NCI-H128 (cell line): ENCODE results near the gene PLA2G4E.

ENCODE experiments used
- DNase-seq: peaks from one replicate; lab custom pipeline; 2025; ENCODE audit not compliant: unreplicated experiment; lab: John Stamatoyannopoulos, UW

The PLA2G4E gene, protein sequence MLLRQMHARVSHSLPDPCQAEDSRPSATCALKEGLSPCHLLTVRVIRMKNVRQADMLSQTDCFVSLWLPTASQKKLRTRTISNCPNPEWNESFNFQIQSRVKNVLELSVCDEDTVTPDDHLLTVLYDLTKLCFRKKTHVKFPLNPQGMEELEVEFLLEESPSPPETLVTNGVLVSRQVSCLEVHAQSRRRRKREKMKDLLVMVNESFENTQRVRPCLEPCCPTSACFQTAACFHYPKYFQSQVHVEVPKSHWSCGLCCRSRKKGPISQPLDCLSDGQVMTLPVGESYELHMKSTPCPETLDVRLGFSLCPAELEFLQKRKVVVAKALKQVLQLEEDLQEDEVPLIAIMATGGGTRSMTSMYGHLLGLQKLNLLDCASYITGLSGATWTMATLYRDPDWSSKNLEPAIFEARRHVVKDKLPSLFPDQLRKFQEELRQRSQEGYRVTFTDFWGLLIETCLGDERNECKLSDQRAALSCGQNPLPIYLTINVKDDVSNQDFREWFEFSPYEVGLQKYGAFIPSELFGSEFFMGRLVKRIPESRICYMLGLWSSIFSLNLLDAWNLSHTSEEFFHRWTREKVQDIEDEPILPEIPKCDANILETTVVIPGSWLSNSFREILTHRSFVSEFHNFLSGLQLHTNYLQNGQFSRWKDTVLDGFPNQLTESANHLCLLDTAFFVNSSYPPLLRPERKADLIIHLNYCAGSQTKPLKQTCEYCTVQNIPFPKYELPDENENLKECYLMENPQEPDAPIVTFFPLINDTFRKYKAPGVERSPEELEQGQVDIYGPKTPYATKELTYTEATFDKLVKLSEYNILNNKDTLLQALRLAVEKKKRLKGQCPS

DNA sequence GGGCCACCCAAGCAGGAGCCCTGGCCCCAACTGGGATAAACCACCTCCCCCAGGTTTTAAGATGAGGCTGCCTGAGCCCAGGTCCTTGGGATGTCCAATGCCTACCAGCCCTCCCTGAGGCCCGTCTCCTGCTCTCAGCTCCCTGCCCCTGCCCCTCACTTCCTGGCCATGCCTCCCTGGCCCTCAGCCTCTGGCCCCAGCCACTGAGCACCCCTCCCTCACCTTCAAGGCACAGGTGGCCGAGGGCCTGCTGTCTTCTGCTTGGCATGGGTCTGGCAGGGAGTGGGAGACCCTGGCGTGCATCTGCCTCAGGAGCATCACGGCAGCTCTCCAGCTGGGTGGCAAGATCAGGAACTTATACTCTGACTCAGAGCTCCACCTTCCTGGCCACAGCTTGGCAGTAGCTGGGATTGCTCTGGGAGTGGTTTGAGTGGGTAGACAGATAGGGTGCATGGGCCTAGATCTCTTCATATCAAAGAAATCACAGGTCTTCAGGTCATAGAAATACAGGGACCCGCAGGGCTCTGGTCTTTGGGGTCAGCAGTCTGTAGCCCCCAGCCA, at the start of gene PLA2G4E:
Gene PLA2G4E, minus strand, starts transcription at position 330 of the 561 bp plus-strand sequence. Its CDS starts 12 bp downstream, at position 318.
- DNase-seq: no peak

DNA sequence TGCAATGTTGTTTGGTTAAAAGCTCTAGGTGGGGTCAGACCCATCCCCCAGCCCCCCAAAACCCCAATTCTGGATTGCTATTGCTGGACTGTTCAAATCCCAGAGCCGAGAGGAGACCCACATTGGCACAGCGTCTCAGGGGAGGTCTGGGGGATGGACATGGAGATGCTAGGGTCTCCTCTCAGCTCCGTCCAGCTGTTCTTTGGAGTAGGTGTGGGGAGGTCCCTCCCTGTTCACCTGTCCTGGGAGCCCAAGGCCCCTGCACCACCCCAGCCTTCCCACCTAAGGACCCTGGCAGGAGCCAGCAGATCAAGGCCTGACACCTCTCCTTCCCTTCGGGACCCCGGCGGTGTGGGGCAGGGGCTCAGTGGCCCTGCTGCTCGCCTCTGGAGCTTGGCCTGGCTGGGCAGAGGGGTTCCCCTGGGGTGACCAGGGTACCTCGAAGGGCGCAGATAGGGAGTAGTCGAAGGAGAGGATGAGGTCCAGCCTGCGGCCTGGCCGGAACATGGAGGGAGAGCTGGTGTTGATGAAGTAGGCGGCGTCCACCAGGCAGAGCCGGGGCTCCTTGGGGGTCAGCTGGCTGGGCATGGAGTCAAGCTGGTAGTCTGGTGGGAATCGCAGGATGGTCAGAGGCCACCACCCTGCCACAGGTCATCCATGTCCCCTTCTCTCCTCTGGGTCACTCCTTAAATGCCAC, 49.6 kb upstream of the PLA2G4E start:
- no peak for DNase-seq

DNA sequence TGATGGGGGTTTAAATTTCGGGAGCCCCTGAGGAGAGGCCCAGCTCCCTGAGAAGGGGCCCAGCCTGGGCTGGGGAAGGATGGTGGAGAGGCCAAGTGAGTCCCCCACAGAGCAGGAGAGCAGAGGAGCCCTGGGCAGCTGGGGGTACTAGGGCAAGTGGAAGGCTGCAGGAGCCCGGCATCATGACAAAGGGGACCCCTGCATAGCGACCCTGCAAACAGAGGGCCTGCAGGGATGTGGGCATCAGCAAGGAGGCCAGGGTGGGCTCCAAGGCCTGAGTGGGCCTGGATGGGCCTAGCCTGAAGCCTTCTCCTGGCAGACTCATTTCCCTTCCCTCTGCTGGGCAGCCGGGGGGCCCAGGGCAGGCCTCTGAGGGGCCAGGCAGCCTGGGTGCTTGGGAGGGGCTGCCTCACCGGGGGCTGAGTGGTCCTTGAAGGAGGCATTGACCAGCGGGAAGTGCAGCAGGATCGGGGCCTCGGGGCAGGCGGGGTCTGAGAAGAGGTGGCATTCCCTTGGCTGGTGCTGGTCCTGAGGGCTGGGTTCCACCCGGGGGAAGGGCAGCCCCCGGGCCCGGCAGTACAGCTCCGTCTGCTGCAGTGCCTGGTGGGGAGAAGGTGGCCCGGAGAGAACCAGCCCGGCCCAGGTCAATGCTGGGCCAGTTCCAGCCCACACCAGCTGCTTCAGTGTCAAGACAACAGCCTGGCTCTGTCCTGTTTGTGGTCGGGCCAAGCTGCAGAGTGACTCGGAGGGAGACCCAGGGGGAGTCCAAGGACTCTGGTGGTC, 48.8 kb upstream of the PLA2G4E start:
- no peak for DNase-seq

DNA sequence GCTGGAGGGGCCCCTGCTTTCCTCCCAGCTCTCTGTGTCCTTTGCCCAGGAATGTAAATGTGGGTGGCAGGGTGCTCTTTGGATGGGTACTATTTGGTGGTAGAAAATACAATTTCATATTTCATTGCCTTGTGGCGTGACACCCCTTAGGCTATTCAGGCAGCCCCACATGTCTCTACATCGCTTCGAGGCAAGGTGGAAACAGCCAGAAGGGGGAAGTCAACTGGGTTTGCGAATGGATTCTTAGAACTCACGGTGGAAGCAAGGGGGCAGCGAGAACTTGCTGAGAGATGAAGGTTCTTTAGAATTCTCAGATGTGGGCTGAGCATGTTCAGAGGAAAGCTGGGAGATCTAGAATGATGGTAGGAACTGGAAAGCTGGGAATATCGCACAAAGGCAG, 48.2 kb upstream of the PLA2G4E start:
- no peak for DNase-seq

DNA sequence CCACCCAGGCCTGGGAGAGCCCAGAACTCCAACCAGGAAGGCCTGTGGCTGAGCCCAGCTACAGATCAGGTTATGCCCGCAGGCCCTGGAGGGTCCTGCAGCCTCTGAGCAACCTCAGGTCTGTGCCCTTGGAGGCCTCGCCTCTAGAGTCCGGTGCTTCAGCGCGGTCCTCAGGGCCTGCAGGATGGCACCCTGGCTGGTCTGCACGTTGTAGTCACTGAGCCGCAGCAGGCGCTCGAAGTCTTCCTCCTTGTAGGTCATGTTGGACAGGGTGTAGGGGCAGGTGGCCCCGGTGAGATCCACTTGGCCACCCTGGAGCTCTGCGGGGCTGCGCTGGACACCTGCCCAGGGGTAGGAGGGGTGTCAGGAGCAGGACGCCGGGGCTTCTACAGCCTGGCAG, 47.8 kb upstream of the PLA2G4E start:
- no peak for DNase-seq

DNA sequence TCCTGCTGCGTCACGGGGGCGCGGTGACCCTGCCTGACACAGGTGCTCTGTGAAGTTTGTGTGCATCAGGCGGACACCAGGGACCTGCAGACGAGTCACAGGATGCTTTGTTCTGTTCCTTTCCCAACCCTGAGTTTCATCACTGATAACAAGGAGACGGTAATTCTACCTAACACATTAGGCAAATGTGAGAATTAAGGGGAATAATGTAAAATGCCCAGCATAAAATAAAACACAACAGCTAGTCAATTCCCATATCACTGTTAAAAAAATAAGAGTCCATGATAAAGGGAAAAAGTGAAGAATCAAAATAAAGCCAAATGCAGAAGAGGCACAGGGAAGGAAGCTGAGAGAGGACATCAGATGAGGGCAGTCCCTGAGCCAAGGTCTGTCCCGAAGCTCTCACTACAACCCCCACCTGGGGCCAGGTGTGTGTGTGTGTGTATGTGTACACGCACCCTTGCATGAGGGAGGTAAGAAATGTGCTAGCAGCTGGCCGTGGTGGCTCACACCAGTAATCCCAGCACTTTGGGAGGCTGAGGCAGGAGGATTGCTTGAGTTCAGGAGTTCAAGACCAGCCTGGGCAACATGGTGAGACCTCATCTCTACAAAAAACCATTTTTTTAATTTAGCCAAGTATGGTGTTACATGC, 46.0 kb upstream of the PLA2G4E start:
- no peak for DNase-seq

DNA sequence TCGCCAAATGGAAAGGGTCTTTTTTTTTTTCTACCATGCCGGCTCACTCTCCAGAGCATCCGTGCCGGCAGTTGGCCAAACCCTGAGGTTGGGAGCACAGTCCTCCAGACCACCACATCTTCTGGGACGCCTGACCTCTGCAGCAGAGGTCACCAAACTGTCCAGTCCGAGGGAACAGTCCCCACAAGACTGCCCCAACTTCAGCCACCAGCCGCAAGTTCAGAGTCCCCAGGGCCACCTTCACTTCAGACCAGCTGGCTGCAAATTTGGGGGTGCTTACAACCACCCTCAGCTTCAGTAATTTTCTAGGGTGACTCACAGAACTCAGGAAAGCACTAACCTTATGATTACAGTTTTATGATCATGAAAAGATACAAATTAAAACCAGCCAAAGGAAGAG, 44.6 kb upstream of the PLA2G4E start:
- no peak for DNase-seq

DNA sequence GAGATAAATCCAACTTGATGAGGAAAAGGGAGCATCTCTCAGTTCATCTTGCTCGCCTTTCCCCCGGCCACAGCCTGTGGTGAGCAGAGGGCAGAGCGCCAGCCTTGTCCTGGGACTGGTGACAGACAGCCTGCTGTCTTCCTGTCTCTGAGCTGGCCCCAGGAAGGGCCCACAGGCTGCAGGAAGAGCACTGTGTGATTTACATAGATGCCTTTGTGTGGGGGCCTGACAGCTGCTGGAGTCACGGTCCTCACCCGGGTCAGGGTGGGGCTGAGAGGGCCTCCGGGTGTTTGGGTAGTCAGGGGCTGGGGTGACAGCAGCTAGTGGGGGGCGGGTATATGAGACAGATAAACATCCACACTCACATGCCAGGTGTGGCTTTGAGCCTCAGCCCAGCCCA, 44.2 kb upstream of the PLA2G4E start:
- DNase-seq: no peak

DNA sequence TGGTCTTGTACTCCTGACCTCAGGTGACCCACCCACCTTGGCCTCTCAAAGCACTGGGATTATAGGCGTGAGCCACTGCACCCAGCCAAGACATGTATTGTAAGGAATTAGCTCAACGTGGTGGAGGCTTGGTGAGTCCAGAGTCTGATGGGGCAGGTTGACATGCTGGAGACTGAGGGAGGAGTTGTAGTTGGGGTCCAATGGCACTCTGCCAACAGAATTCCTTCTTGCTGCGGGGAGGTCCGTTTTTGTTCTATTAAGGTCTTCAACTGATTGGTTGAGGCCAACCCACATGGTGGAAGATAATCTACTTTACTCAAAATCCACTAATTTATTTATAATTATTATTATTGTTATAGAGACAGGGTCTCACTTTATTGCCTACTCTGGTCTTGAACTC, 43.4 kb upstream of the PLA2G4E start:
- no peak for DNase-seq

DNA sequence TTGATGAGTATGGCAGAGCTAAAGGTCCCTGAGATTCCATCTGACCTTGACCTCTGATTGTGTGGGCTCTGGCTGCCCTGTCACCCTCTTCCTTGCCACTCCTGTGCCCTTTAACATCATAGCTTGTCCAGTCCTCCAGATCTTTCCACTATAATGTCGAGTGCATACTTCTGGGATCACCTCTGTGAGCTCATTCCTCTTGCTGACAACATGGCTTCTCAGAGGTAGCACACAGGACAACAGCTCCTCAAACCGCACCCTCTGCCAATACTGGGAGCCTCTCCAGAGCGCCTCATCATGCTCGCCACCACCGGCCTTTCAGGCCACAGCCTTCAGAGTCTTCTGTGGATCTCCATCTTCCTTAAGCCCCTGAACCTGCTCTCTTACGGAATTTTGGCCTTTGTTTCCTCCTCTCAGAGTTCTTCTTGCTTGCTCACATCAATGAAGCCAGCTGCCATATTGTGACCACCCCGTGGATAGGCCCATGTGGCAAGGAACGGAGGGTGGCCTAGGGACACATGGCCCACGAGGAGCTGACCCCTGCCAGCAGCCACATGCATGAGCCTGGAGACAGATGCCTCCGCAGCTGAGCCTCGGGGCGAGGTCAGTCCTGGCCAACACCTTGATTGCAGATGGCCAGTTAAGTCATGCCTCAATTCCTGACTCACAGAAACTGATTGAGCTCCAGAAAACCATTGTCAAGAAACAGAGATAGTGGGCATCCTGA, 42.4 kb upstream of the PLA2G4E start:
- no peak for DNase-seq

DNA sequence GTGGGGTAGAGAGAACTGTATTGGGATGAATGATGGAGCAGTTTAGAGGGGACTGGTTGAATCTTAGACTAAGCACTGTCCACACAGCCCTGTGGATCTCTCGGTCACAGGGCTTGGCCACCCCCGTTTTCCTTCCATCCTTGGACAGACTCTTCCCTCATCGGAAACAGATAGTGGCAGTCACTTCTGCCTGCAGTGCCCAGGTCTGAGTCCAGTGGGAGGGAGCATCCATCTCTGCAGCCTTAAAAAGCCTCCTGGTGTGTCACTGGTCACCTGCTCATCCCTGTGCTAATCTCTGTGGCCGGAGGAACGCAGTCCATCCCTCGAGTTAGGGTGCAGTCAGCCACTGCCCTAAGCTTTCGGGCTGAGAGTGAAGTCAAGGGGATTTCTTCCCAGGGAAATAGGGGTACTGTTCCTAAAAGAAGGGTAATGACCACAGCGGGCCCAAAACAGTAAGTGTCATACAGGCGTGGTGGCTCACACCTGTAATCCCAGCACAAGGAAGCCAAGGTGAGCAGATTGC, 41.5 kb upstream of the PLA2G4E start:
- no peak for DNase-seq

DNA sequence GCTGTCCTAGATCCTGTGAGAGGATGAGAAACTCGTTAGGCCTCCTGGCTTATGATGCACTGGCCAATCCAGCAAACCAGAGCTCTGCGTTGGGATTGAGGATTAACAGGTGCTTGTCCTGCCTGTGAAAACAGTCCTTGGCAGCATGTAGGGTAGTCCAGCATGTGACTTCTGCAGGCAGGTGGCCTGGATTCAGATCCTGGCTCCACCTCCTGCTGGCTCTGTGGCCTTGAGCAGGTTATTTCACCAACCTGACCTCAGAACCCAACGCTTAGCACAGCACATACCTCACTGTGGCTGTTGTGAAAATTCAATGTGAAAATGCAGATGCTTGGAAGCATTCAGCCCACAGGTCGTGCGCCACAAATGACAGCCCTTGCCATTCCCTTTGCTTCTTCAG, 40.0 kb upstream of the PLA2G4E start:
- no peak for DNase-seq

DNA sequence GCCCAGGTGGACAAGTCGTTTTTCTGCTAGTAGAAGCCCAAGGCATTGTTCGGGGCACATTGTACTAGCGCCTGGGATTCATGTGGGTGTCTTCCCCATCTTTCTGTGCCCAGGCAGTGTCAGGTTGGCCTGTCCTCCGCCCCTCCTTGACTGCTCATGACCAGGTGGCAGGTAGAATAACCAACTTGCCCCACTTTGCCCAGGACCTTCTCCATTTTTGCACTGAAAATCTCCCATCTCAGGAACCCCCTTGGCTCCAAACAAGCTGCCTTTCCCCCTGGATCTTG, 39.6 kb upstream of the PLA2G4E start:
- no peak for DNase-seq

DNA sequence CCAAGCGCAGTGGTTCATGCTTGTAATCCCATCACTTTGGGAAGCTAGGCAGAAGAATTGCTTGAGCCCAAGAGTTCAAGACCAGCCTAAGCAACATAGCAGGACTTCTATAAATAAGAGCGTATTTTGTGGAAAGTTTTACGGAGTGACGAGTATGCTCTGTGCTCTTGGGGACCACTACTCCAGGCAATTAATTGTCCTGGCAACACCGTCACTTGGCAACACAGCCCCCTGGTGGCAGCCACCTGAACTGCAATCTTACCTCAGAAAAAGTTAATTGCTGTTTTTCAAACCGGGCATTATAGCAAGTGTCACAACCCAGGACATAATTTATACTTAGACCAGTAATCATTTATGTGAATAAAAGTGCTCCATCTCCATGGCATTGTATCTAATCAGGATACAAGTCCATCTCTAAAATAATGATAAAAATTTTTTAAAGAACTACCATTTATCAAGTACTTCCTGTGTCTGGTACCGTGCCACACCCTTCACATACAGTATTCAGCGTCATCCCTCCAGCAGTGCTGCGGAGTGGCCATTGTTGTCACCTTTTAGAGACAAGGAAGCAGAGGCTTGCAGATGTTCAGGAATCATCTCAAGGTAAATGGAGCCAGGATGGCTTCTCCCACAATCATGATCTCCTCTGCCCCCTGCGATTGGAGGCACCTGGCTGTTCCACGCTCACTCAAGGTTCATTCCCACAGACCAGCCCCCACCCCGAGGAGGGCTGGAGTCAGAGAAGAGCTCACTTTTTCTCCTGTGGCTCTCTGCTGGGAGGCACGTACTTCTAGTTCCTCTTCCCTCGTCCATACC, 39.0 kb upstream of the PLA2G4E start:
- no peak for DNase-seq

DNA sequence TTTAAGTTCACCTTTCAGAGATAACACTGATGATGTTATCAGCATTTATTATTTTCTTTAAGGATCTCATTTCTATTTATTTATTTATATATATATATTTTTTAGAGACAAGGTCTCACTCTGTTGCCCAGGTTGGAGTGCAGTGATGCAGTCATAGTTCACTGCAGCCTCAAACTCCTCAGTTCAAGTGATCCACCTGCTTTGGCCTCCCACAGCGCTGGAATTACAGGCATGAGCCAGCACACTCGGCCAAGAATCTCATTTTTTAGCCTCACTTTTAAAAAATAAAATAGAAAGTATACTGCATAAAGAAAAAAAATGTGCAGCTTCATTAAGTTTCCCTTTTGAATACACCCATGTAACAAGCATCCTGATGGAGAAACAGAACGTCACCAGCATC, 37.9 kb upstream of the PLA2G4E start:
- no peak for DNase-seq

DNA sequence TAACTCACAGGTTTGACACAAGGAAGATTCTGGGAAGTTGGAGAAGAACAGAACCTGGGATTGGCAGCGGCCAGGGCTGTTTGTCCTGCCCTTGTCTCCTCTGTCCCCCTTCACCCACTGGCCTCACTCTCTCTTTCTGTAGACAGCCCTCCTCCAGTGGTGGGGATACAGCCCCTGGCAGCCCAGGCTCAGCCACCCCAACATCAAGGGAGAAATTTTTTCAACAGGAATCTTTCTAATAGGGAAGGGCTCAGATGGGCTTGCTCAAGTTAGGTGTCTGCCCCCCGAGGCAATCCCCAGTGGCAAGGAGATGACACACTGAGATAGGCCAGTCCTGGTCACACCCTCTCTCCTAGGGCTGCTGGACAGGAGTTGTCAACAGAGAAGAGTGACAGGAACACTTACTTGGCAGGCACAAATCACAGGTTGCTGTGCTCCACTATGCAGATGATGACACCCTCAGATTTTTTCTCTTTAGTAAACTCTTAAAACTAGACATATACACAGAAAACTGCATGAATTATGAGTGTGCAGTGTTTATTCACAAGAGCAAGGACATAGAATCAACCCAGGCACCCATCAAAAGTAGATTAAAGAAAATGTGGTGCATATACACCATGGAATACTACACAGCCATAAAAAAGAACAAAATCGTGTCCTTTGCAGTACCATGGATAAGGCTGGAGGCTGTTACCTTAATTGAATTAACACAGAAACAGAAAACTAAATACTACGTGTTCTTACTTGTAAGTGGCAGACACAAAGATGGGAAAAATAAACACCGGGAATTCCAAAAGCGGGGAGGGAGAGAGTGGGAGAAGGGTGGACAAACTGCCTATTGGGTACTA, 37.2 kb upstream of the PLA2G4E start:
- DNase-seq: no peak

DNA sequence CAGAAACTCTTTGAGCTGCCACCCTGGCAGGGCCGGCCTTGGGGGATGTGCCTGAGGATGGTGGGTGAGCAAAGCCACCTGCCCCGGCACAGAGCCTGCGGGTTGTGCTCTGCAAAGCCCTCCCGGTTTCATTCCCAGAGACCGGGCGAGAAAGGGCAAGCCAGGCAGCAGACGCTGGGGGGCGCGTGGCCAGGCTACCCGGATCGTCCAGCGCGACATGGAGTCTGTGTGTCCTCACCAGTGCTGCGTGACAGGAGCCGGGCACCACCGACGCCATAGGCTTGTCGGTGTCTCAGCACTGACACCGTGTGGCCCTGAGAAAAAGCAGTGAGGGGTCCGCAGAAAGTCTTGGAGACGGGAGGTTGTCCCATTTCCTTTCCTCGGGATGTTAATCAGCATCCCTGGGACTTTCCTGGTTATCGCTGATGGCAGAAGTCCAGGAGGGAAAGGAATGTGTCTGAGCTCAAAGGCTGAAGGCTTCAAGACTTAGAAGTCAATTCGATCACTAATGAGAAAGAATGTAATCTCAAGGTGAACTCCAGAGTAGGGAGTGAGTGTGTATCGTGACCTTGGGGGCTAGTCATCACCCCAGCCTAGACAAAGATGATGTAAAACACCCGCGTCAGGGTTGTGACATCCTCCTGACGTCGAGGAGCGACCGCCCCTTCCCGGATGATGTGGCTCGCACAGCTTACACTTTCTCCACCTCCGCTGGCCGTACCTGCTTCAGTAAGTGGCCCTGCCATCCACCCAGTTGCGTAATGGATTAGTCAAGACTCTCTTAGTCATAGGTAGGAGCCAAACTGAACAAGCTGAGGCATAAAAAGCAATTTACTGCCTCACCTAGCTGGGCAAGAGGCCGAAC, 36.3 kb upstream of the PLA2G4E start:
- peak; percentile 7 for DNase-seq
